Stimulated activated CD8-positive, alpha-beta memory T cell treated with anti-CD3 and anti-CD28 coated beads, Interleukin-15, amount 100 ng/mL, for 1 hour (primary cell): Measurements from ENCODE around the gene GDE1.
A peak's percentile ranks its signal among the peaks of the same experiment; 100 is the strongest.
"Not testable (repeated sequence)": the region's sequence is repeated elsewhere in the genome, so short reads cannot be mapped to it uniquely, and the experiment has no call there.

Experiments used
- DNase-seq: peaks from one replicate; pipeline ENCODE4 v3.0.0-alpha.2; 2020; ENCODE audit warnings: low read depth

Gene GDE1

DNA sequence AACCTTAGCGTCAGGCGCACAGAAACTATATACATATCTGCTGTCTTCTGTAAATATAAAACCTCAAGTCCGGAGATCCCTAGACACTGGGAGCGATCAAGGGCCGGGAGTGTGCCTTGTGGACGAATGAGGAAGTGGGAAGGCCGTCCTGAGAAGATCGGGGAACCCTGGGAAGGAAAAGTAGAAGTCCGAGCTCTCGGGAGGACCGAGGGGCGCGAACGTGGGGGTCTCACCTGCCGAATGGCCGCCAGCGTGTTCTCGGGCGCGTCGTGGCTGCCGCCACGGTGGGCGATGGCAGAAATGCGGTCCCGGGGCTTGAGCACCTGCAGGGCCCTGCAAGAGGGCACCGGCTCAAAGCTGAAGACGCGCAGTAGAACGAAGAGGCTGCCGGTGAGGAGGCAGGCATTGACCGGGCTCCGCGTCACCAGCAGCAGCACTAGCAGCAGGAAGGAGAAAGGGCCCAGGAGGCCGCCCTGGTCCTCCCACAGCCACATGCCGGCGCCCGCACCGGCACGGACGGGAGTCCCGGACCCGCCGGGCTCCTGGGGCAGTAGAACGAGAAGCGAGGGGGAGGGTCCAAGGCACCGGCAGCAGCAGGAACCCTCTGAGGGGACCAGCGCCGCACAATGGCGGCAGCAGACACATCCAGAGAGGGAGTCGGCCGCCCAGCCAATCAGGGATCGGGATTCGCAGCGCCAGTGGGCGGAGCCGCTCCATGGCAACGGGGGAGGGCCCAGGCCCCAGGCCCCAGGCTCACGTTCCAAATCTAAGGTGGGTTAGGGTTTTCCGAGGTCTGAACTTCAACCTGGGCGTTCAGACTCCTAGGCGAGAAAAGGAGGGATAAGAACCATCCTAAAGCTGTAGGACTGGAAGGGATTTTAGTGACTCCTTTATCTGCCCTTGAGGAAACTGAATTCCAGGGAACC lies at the start of gene GDE1:
GDE1 (minus strand) TSS at position 628 of the 926 bp plus-strand sequence; CDS start at position 494, 134 bp downstream.
- peak; percentile 93 for DNase-seq

GRCh38 chr16:19567560-19567959 lies 45.7 kb upstream of the GDE1 start:
- no peak for DNase-seq

- no peak for DNase-seq
These were observed 44.5 kb upstream of the GDE1 start for GRCh38 chr16:19566362-19566761.

- no peak for DNase-seq
These were observed 41.5 kb upstream of the GDE1 start for GRCh38 chr16:19563377-19563776.

- no peak for DNase-seq
These were observed 38.2 kb upstream of the GDE1 start for GRCh38 chr16:19560078-19560477.

- DNase-seq = no peak
These were observed 37.5 kb upstream of the GDE1 start for GRCh38 chr16:19559242-19559910.

DNA sequence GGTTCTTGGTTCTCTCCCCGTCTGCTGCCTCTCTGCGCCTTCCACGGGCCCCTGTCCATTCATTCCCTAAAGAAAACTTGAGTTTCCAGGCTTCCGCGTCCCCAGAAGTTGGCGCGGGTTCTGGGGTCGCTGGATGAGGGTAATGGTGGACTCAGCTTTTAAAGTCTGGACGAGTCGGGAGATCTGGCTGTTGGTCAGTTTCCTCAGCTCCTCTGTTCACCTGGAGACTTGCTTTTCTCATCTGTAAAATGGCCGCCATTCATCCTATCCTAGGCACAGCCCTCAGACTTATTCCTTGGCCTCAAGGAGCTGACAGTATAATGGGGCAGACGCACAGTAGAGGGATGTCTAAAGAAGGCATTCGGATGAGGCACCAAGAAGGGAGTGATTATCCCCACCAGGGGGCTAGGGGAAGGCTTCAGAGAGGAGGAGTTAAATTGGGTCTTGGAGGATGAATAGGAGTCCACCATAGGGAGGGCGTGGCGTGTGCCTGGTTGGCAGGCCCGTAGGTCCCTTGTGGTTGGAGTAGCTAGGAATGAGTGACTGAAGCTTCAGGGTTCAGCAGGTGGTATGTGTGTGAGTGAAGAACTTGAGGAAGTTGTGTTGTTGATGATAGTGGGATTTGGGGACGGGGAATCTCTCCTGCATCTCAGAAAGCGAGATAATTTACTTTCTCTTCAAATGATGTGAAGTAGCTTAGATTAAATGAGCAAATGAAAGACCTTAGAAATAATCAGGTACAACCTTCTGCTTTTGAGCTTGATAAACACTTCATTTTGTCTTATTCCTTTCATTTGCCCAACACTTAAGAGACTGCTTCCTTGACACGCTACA lies 34.3 kb upstream of the GDE1 start:
- DNase-seq = no peak

- peak; percentile 90 for DNase-seq
These were observed 33.5 kb upstream of the GDE1 start, which contains the start of gene VPS35L for GRCh38 chr16:19555186-19555937. Gene VPS35L (plus strand): TSS chr16:19555703. CDS start chr16:19555730, 27 bp downstream.

DNA sequence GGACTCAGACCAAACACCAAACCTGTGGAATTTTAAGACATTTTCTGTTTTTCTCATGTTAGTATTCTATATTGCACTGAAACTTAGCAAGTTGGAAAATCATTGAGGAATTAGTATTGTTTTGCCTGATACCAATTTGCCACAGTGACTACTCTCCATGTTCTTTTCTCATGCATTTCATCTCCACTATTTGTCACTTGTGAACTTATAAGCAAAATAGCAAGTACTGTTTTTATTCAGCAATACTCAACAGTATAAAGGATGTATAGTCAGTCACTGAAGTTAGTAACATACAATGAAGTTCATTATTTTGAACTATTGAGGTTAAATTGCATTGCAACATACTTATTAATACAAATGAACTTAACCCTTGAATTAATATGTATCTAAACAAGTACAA lies 27.8 kb upstream of the GDE1 start:
- no peak for DNase-seq

- no peak for DNase-seq
These were observed 26.2 kb upstream of the GDE1 start for GRCh38 chr16:19548144-19548543.

GRCh38 chr16:19543278-19543996 lies 21.5 kb upstream of the GDE1 start:
- DNase-seq = not testable (repeated sequence)

GRCh38 chr16:19542138-19542821 lies 20.4 kb upstream of the GDE1 start:
- no peak for DNase-seq

- no peak for DNase-seq
These were observed 18.5 kb upstream of the GDE1 start for GRCh38 chr16:19540241-19540970.

- DNase-seq = no peak
These were observed 10.7 kb upstream of the GDE1 start for GRCh38 chr16:19532601-19533000.

- DNase-seq = no peak
These were observed 6.8 kb upstream of the GDE1 start for GRCh38 chr16:19528666-19529065.

DNA sequence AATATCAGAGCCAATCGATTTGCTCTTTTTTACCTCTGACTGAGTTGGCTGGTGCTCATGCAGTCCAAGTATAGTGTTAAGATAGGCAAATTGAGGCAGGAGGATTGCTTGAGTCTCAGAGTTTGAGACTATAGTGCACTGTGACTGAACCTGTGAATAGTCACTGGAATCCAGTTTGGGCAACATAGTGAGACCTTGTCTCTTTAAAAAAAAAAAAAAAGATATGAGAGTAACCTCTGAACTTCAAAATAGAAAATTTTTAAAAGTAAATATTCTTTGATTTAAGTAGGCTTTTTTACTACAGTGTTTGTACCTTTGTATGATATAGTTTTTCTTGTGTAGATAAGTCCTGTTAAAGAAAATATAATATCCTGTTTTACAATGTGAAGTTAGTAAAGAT lies 5.3 kb upstream of the GDE1 start:
- no peak for DNase-seq

DNA sequence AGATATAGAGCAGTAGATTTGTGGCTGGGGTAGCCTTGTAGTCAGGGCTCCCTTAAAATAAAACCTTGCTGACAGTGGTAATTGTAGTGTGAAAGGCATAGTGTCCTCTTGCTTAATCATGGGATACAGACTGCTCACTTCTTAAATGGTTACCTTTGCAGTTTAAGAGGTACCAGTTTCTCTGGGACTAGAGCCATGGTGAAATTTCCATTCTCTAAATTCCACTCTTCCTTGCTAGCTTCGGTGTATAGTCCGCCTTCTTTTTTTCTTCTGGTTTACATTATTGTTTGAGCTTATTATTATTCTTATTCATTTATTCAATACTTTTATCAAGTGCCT lies 3.5 kb upstream of the GDE1 start:
- DNase-seq = no peak

GRCh38 chr16:19524616-19525384 lies 2.9 kb upstream of the GDE1 start:
- no peak for DNase-seq

DNA sequence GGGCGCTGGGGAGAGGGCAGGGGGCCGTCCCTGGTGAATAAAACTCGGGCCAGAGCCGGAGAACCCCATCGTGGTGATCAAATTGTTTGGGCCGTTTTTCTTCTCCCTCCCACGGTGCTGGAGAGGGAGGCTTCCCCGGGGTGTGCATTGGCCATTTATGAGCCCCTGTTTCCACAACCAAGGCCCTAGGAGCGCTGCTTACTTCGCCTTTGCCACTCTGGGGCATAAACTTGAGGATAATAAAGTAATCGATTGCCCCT lies 2.4 kb upstream of the GDE1 start:
- no peak for DNase-seq
